Measurements from ENCODE around the gene ZNRF3.

DNA sequence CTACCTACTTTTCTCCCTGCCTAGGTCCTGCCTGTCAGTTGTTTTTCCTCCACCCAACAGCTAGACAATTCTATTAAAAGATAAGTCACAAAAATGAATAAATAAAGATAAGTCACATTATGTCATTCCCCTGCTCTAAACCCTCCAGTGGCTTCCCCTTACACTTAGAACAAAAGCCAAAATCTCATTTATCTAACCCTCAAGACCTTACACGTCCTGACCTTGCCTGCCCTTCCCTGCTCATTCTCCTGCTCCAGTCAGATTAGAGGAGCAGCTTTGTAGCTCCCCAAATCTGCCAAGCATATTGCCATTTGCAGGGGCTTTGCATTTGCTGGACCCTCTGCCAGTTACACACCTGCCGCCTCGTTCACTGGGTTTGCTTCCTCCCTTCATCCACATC is 206.1 kb downstream of the ZNRF3 start:
- no peak for TF ChIP-seq EZH2phosphoT487 (IDR thresholded peaks at IDR 0.05; ENCODE audit: insufficient read depth, low read depth)
- no peak for TF ChIP-seq EZH2 (IDR thresholded peaks at IDR 0.05; ENCODE audit: insufficient read depth, poor library complexity, severe bottlenecking)
